OCI-LY3 (cell line): ENCODE measurements around the gene ESPN.

Source experiments
- H2AFZ ChIP-seq: fragments of 200-600, 300-600 bp; shearing (Covaris generic); 2 replicates; pipeline ENCODE4 v1.6.0; 2014; ENCODE audit warnings: antibody characterized with exemption, low read depth, low read length
- H3K27ac ChIP-seq: fragments of 200-600, 300-600 bp; sonication (generic); 2 replicates; pipeline ENCODE4 v1.5.1; 2014; ENCODE audit warnings: mild to moderate bottlenecking, low read length, moderate library complexity, mixed read lengths
- H3K27me3 ChIP-seq: fragments of 200-600, 300-600 bp; sonication (generic); 2 replicates; pipeline ENCODE4 v1.6.1; 2014; ENCODE audit warnings: low read depth, low read length, mixed read lengths
- H3K36me3 ChIP-seq: fragments of 200-600, 300-600 bp; sonication (generic); replicated peaks from 2 replicates; pipeline ENCODE3; 2014; ENCODE audit warnings: low read depth, low read length, mixed read lengths
- H3K4me1 ChIP-seq: fragments of 300-600, 200-600 bp; sonication (generic); 2 replicates; pipeline ENCODE4 v1.6.1; 2014; ENCODE audit warnings: low read length, mixed read lengths
- H3K4me2 ChIP-seq: fragments of 200-600, 300-600 bp; sonication (generic); 2 replicates; pipeline ENCODE4 v1.6.1; 2014; ENCODE audit warnings: low read length, mixed read lengths
- H3K4me3 ChIP-seq: fragments of 300-600, 200-600 bp; sonication (generic); 2 replicates; pipeline ENCODE4 v1.5.1; 2014; ENCODE audit warnings: antibody characterized with exemption, mild to moderate bottlenecking, low read length, moderate library complexity
- H3K79me2 ChIP-seq: fragments of 300-600, 200-600 bp; shearing (Covaris generic); 2 replicates; pipeline ENCODE4 v1.6.1; 2014; ENCODE audit warnings: mild to moderate bottlenecking, low read length, mixed read lengths
- H3K9ac ChIP-seq: fragments of 300-600, 200-600 bp; shearing (Covaris generic); 2 replicates; pipeline ENCODE4 v1.6.0; 2014; ENCODE audit warnings: mild to moderate bottlenecking, low read length, moderate library complexity
- H3K9me3 ChIP-seq: fragments of 200-600, 300-600 bp; shearing (Covaris generic); 2 replicates; pipeline ENCODE4 v1.6.1; 2014; ENCODE audit warnings: low read length, mixed read lengths; ENCODE audit not compliant: insufficient read depth
- H4K20me1 ChIP-seq: fragments of 200-600, 300-600 bp; sonication (generic); 2 replicates; pipeline ENCODE4 v1.6.1; 2016; ENCODE audit warnings: low read length, mixed read lengths; ENCODE audit not compliant: insufficient read depth
- CTCF ChIP-seq: fragments of 200-600, 300-600 bp; sonication (generic); IDR thresholded peaks from 2 replicates; pipeline ENCODE4 v1.5.1; 2014; ENCODE audit warnings: antibody characterized with exemption, low read length, low read depth
- EZH2phosphoT487 ChIP-seq: fragments of 200-600 bp; shearing (Covaris generic); IDR thresholded peaks from 2 replicates; pipeline ENCODE4 v1.6.1; 2018; ENCODE audit warnings: antibody characterized with exemption, mixed run types, low read depth

Gene ESPN

GRCh38 chr1:6462412-6463119, 38.0 kb downstream of the ESPN start:
- Histone ChIP-seq H3K9me3 (no peaks in the 10 kb centered on the region), H3K36me3 (no peaks in the 10 kb centered on the region), H3K9ac (no peak overlapping the region), H3K4me1 (0 out of 2 replicates have a peak, but pooled peaks cover 6% of the 10 kb centered on the region), H3K4me3 (no peak overlapping the region), H3K4me2 (no peak overlapping the region), H4K20me1 (no peaks in the 10 kb centered on the region), H3K79me2 (no peaks in the 10 kb centered on the region), H2AFZ (no peak overlapping the region), H3K27me3 (no peaks in the 10 kb centered on the region), H3K27ac (no peak overlapping the region)
- TF ChIP-seq CTCF: no peak
- no peak for TF ChIP-seq EZH2phosphoT487

GRCh38 chr1:6463120-6463412, 38.5 kb downstream of the ESPN start:
- Histone ChIP-seq H3K27ac (no peak overlapping the region), H3K79me2 (no peaks in the 10 kb centered on the region), H3K9me3 (no peaks in the 10 kb centered on the region), H3K9ac (no peak overlapping the region), H3K4me2 (no peak overlapping the region), H2AFZ (no peak overlapping the region), H4K20me1 (no peaks in the 10 kb centered on the region), H3K4me3 (no peak overlapping the region), H3K27me3 (no peaks in the 10 kb centered on the region), H3K4me1 (0 out of 2 replicates have a peak, but pooled peaks cover 6% of the 10 kb centered on the region), H3K36me3 (no peaks in the 10 kb centered on the region)
- TF ChIP-seq CTCF (no peak), EZH2phosphoT487 (no peak)

GRCh38 chr1:6464514-6464836, 39.9 kb downstream of the ESPN start:
- no peak overlapping the region for H2AFZ ChIP-seq
- TF ChIP-seq CTCF (0 out of 2 replicates have a peak, but pooled peaks have one; percentile 3), EZH2phosphoT487 (no peak)
- H3K4me1 ChIP-seq: 0 out of 2 replicates have a peak, but pooled peaks cover 6% of the 10 kb centered on the region
- no peaks in the 10 kb centered on the region for H3K79me2 ChIP-seq
- no peak overlapping the region for H3K9ac ChIP-seq
- no peak overlapping the region for H3K4me2 ChIP-seq
- H3K36me3 ChIP-seq: no peaks in the 10 kb centered on the region
- H3K4me3 ChIP-seq: no peak overlapping the region
- no peaks in the 10 kb centered on the region for H3K9me3 ChIP-seq
- no peaks in the 10 kb centered on the region for H3K27me3 ChIP-seq
- no peaks in the 10 kb centered on the region for H4K20me1 ChIP-seq
- H3K27ac ChIP-seq: no peak overlapping the region

- no peak overlapping the region for H3K27ac ChIP-seq
- no peaks in the 10 kb centered on the region for H3K9me3 ChIP-seq
- no peaks in the 10 kb centered on the region for H3K79me2 ChIP-seq
- no peak overlapping the region for H3K9ac ChIP-seq
- H3K4me2 ChIP-seq: no peak overlapping the region
- H3K27me3 ChIP-seq: no peaks in the 10 kb centered on the region
- no peaks in the 10 kb centered on the region for H3K36me3 ChIP-seq
- H3K4me1 ChIP-seq: 0 out of 2 replicates have a peak, but pooled peaks cover 6% of the 10 kb centered on the region
- H2AFZ ChIP-seq: no peak overlapping the region
- no peak overlapping the region for H3K4me3 ChIP-seq
- no peak for TF ChIP-seq EZH2phosphoT487
- TF ChIP-seq CTCF: no peak
- no peaks in the 10 kb centered on the region for H4K20me1 ChIP-seq
Measured at GRCh38 chr1:6464915-6465314, 40.3 kb downstream of the ESPN start.
